GM12878 (cell line): ENCODE results near the gene SORCS2.

Experiments used
- JUND ChIP-seq: IDR thresholded peaks from 2 replicates; pipeline ENCODE4 v1.6.1; 2012; ENCODE audit warnings: low read depth, mild to moderate bottlenecking, low read length, improper control_type of control experiment, moderate library complexity
- POLR2A ChIP-seq: IDR thresholded peaks from 2 replicates; pipeline ENCODE4 v1.6.1; 2011; ENCODE audit warnings: low read depth, mild to moderate bottlenecking, low read length
- POLR2AphosphoS5 ChIP-seq: IDR thresholded peaks from 2 replicates; pipeline ENCODE4 v1.6.1; 2011; ENCODE audit warnings: mild to moderate bottlenecking, low read length, inconsistent platforms
- YY1 ChIP-seq: IDR thresholded peaks from 2 replicates; pipeline ENCODE4 v1.6.1; 2011; ENCODE audit warnings: low read depth, mild to moderate bottlenecking, low read length
- TF ChIP-seq, protein P1 (sequence below), 3 experiments: IDR thresholded peaks in 2 of 3; conservative IDR thresholded peaks in 1 of 3; 2 replicates each; pipeline ENCODE4 v1.5.1; 2011; ENCODE audit warnings: low read depth in 3 of 3, low read length in 3 of 3, mild to moderate bottlenecking in 3 of 3, control low read depth in 2 of 3, moderate library complexity in 2 of 3, inconsistent platforms in 1 of 3, mixed read lengths in 1 of 3; ENCODE audit not compliant: control insufficient read depth in 2 of 3, insufficient read depth in 1 of 3; ENCODE audit errors: extremely low read depth in 1 of 3
- TF ChIP-seq, protein P2 (sequence below): fragments of 150-350 bp; IDR thresholded peaks from 2 replicates; pipeline ENCODE4 v1.6.1; 2014; ENCODE audit warnings: mild to moderate bottlenecking, low read depth, low read length

DNA sequence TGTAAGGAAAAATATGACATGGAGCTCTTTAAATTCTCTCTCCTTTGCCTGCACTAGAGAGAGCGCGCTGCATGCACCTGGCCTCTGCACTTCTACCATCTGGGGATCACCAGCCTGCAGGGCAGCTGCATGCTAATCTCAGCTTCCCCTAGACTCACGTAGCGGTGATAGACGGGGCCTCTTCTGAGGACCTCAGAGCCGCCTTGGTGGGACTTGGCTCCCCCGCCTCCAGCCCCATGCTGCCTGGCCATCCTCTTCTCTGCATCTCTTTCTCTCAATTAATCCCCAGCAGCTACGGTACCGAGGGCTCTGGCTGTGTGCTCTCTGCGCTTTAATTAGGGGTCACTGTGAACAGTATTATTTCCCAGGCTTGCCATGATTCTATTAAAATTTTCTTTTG, 295.2 kb downstream of the SORCS2 start:
- TF ChIP-seq POLR2A (no peak), JUND (no peak), YY1 (no peak), POLR2AphosphoS5 (no peak)
- TF ChIP-seq, protein P1, sequence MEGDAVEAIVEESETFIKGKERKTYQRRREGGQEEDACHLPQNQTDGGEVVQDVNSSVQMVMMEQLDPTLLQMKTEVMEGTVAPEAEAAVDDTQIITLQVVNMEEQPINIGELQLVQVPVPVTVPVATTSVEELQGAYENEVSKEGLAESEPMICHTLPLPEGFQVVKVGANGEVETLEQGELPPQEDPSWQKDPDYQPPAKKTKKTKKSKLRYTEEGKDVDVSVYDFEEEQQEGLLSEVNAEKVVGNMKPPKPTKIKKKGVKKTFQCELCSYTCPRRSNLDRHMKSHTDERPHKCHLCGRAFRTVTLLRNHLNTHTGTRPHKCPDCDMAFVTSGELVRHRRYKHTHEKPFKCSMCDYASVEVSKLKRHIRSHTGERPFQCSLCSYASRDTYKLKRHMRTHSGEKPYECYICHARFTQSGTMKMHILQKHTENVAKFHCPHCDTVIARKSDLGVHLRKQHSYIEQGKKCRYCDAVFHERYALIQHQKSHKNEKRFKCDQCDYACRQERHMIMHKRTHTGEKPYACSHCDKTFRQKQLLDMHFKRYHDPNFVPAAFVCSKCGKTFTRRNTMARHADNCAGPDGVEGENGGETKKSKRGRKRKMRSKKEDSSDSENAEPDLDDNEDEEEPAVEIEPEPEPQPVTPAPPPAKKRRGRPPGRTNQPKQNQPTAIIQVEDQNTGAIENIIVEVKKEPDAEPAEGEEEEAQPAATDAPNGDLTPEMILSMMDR (IDR thresholded peaks at IDR 0.05 in 2 of 3, conservative IDR thresholded peaks at IDR 0.05 in 1 of 3; ENCODE audit: control insufficient read depth in 2 of 3, extremely low read depth in 1 of 3, insufficient read depth in 1 of 3, low read depth in 3 of 3, low read length in 3 of 3) = no peak
- TF ChIP-seq, protein P2, sequence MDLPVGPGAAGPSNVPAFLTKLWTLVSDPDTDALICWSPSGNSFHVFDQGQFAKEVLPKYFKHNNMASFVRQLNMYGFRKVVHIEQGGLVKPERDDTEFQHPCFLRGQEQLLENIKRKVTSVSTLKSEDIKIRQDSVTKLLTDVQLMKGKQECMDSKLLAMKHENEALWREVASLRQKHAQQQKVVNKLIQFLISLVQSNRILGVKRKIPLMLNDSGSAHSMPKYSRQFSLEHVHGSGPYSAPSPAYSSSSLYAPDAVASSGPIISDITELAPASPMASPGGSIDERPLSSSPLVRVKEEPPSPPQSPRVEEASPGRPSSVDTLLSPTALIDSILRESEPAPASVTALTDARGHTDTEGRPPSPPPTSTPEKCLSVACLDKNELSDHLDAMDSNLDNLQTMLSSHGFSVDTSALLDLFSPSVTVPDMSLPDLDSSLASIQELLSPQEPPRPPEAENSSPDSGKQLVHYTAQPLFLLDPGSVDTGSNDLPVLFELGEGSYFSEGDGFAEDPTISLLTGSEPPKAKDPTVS = no peak
